ENCODE results near the gene THADA.

The THADA gene

GRCh38 chr2:43507137-43507536, 88.7 kb downstream of the THADA start:
- no peak for DNase-seq

- DNase-seq, result no peak
These were observed 100.1 kb downstream of the THADA start for GRCh38 chr2:43495727-43496126.

GRCh38 chr2:43493954-43494353, 101.9 kb downstream of the THADA start:
- DNase-seq, result no peak

- no peak for DNase-seq
These were observed 104.7 kb downstream of the THADA start for GRCh38 chr2:43491065-43491639.

GRCh38 chr2:43490252-43490786, 105.5 kb downstream of the THADA start:
- no peak for DNase-seq

- DNase-seq, result no peak
These were observed 107.1 kb downstream of the THADA start for GRCh38 chr2:43488737-43489136.

GRCh38 chr2:43486603-43487002, 109.2 kb downstream of the THADA start:
- DNase-seq, result no peak

- peak in 1 of 2 donors; percentile 68 for DNase-seq
These were observed 111.4 kb downstream of the THADA start for GRCh38 chr2:43484323-43484930.

- peak in 1 of 2 donors; percentile 8 for DNase-seq
These were observed 112.9 kb downstream of the THADA start for GRCh38 chr2:43482961-43483360.

- no peak for DNase-seq
These were observed 113.8 kb downstream of the THADA start for GRCh38 chr2:43481927-43482542.

- DNase-seq, result no peak
These were observed 115.0 kb downstream of the THADA start for GRCh38 chr2:43480874-43481273.

GRCh38 chr2:43478412-43479086, 117.3 kb downstream of the THADA start:
- DNase-seq, result no peak

- no peak for DNase-seq
These were observed 119.9 kb downstream of the THADA start for GRCh38 chr2:43475922-43476321.

- DNase-seq, result no peak
These were observed 120.5 kb downstream of the THADA start for GRCh38 chr2:43475137-43475846.

GRCh38 chr2:43474273-43474672, 121.6 kb downstream of the THADA start:
- no peak for DNase-seq

GRCh38 chr2:43473767-43474166, 122.1 kb downstream of the THADA start:
- DNase-seq, result no peak

GRCh38 chr2:43472527-43473194, 123.2 kb downstream of the THADA start:
- no peak for DNase-seq

GRCh38 chr2:43469713-43470112, 126.1 kb downstream of the THADA start:
- no peak for DNase-seq

GRCh38 chr2:43469094-43469493, 126.7 kb downstream of the THADA start:
- no peak for DNase-seq

- no peak for DNase-seq
These were observed 127.9 kb downstream of the THADA start for GRCh38 chr2:43467891-43468290.

GRCh38 chr2:43465234-43465633, 130.6 kb downstream of the THADA start:
- DNase-seq, result no peak

GRCh38 chr2:43464590-43464989, 131.2 kb downstream of the THADA start:
- DNase-seq, result no peak

Measured in CD4-positive, alpha-beta T cell treated with Interleukin-4 for 1 hour (primary cell).